Kidney (tissue), 14 donors: ENCODE measurements around the gene NBAS. TPM values are rescaled to one million over a fixed set of nuclear protein-coding genes. Genes with fewer than 3 reads are reported as not detected.
A peak's percentile ranks its signal among the peaks of the same experiment; 100 is the strongest.

Experiments used
- DNase-seq, 5 donors: peaks; one replicate each; pipeline ENCODE4 v3.0.0-alpha.2; 2013 to 2020
- FAIRE-seq: peaks from 2 replicates; lab custom pipeline; 2012; peaks lifted over from hg19 to GRCh38; lab: Jason Lieb, UNC
- H3K27ac ChIP-seq, 2 donors: one replicate each; pipeline ENCODE4 v1.7.0; 2013; ENCODE audit warnings: low read depth in 2 of 2, low read length in 2 of 2, inconsistent platforms in 1 of 2
- H3K27me3 ChIP-seq: one replicate; pipeline ENCODE4 v1.7.1; 2013; ENCODE audit warnings: low read length, inconsistent platforms; ENCODE audit not compliant: control insufficient read depth, insufficient read depth
- H3K36me3 ChIP-seq, 3 donors: one replicate each; pipeline versions ENCODE4 v1.7.0 to v1.7.1; 2013; ENCODE audit warnings: low read length in 3 of 3, control low read depth in 1 of 3, inconsistent platforms in 1 of 3; ENCODE audit not compliant: insufficient read depth in 3 of 3, control insufficient read depth in 2 of 3
- H3K4me1 ChIP-seq, 3 donors: one replicate each; pipeline versions ENCODE4 v1.7.0 to v1.7.1; 2013; ENCODE audit warnings: low read length in 3 of 3, inconsistent platforms in 1 of 3, low read depth in 1 of 3; ENCODE audit not compliant: control insufficient read depth in 2 of 3, insufficient read depth in 2 of 3
- H3K4me3 ChIP-seq, 3 donors: one replicate each; pipeline versions ENCODE4 v1.7.0 to v1.8.1; 2013; ENCODE audit warnings: low read length in 3 of 3, control low read depth in 1 of 3, inconsistent platforms in 1 of 3
- H3K9ac ChIP-seq, 3 donors: one replicate each; pipeline versions ENCODE4 v1.7.0 to v1.7.1; 2013; ENCODE audit warnings: low read length in 3 of 3, control low read depth in 1 of 3, inconsistent platforms in 1 of 3
- H3K9me3 ChIP-seq, 3 donors: one replicate each; pipeline versions ENCODE4 v1.7.0 to v1.7.1; 2013; ENCODE audit warnings: low read length in 3 of 3, control low read depth in 1 of 3, inconsistent platforms in 1 of 3; ENCODE audit not compliant: control insufficient read depth in 2 of 3, insufficient read depth in 1 of 3
- intact Hi-C: fragments of 100-400 bp; cut with DNase I; formaldehyde crosslinking; loops from one replicate; pipeline ENCODE4 v1.11.1; 2022
- polyA plus RNA-seq: library from polyadenylated mRNA; stranded (reverse); fragments of 350-450 nt; fragmentation: Illumina TruSeq; extraction: RNeasy Lipid Tissue Mini Kit (QIAGEN cat#74804); gene quantifications from one replicate; pipeline ENCODE4 v1.2.3, GENCODE V29; 2014; ENCODE audit warnings: low read depth, low replicate concordance; ENCODE audit not compliant: insufficient read depth
- total RNA-seq: library from RNA; stranded (reverse); fragmentation: NEBNext Ultra II Directional; extraction: Animal tissue kit (Norgen Biotek cat#: 25700); gene quantifications from one replicate; pipeline ENCODE4 v1.2.1, GENCODE V29; 2021
- TF ChIP-seq, protein P1 (sequence below): IDR thresholded peaks from 3 replicates; pipeline ENCODE4 v1.5.1; 2012; ENCODE audit warnings: mild to moderate bottlenecking, moderate library complexity, borderline replicate concordance; ENCODE audit not compliant: insufficient read depth; ENCODE audit errors: extremely low read depth
- donor health status: control.
- donor health status: control.
- donor health status: control.
- donor health status: control.
- donor health status: control.
- donor health status: DM: yes; HTN: yes; CAD: no.
- donor health status: Normal renal cell carcinoma (clear cell type).

Gene NBAS
- total and polyA plus RNA-seq, 2 donors from 2014 or later, result 40.8 to 44.2 TPM

GRCh38 chr2:15435474-15435873, 125.7 kb downstream of the NBAS start:
- no peak overlapping the region for H3K27ac ChIP-seq

DNA sequence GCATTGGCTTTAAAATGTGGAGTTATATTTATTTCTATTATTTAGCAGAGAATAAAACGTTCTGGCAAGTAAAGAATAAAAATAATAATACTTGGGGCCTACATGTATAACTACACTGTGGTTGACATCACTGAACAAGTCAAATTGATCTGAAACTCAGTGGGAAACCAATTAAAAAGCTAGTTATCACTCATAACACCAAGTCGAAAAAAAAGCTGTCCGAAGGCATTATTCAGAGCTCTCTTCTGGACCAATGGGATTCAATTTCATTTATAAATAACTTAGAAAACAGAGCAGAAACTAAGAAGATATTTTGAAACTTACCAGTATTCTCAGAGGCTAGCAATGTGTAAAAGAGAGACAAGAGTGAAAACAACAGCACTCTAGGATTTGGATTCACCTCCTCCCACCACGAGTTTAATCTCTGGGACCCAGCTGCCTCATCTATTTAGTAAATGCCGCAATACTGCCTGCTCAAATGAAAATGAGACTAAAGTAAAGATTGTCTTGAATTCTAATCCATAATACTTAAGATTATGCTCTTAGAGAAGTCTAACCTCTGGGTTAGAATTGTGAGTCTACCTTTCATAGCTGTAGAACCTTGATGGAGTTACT, 128.4 kb downstream of the NBAS start:
- intact Hi-C loops, result no loop called here
- Histone ChIP-seq H3K27me3 (no peaks in the 10 kb centered on the region), H3K4me3 (no peak overlapping the region), H3K4me1 (peaks cover 0 to 5% (median 0%) of the 10 kb centered on the region in 3 donors), H3K9ac (no peak overlapping the region), H3K27ac (no peak overlapping the region), H3K9me3 (no peaks in the 10 kb centered on the region), H3K36me3 (no peaks in the 10 kb centered on the region)
- DNase-seq (no peak), FAIRE-seq (no peak)
- TF ChIP-seq, protein P1, sequence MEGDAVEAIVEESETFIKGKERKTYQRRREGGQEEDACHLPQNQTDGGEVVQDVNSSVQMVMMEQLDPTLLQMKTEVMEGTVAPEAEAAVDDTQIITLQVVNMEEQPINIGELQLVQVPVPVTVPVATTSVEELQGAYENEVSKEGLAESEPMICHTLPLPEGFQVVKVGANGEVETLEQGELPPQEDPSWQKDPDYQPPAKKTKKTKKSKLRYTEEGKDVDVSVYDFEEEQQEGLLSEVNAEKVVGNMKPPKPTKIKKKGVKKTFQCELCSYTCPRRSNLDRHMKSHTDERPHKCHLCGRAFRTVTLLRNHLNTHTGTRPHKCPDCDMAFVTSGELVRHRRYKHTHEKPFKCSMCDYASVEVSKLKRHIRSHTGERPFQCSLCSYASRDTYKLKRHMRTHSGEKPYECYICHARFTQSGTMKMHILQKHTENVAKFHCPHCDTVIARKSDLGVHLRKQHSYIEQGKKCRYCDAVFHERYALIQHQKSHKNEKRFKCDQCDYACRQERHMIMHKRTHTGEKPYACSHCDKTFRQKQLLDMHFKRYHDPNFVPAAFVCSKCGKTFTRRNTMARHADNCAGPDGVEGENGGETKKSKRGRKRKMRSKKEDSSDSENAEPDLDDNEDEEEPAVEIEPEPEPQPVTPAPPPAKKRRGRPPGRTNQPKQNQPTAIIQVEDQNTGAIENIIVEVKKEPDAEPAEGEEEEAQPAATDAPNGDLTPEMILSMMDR, result no peak

More at GRCh38 chr2:15435474-15435873, 125.7 kb downstream of the NBAS start:
- Histone ChIP-seq H3K36me3 (no peaks in the 10 kb centered on the region), H3K4me1 (peaks cover 0 to 5% (median 0%) of the 10 kb centered on the region in 3 donors), H3K9me3 (no peaks in the 10 kb centered on the region), H3K9ac (no peak overlapping the region), H3K4me3 (no peak overlapping the region), H3K27me3 (no peaks in the 10 kb centered on the region)
- intact Hi-C loops, result no loop called here
- TF ChIP-seq, protein P1, result no peak
- FAIRE-seq (no peak), DNase-seq (peak in 2 of 5 donors; percentile 30 to 36)

DNA sequence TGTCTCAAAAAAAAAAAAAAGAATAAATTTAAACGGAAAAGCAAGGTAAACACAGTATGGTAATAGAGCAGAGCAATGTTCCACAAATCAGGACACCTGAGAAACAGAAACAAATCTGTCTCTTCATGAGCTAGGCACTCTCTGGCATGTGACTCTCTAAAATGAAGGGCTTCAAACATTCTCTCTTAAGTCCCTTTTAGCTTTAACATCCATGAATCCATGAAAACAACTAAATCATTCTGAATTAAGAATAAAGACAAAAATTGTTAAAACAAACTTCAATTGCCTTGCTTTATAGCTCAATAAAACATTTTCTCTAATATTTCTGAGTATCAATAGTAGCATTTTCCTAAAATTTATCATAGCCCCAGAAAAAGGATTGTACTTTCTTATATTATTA, 132.1 kb downstream of the NBAS start:
- H3K9me3 ChIP-seq, result no peaks in the 10 kb centered on the region
- peaks cover 0 to 4% (median 0%) of the 10 kb centered on the region in 3 donors for H3K4me1 ChIP-seq
- no peak overlapping the region for H3K9ac ChIP-seq
- no peak for DNase-seq
- H3K4me3 ChIP-seq, result no peak overlapping the region
- TF ChIP-seq, protein P1, result no peak
- no peak overlapping the region for H3K27ac ChIP-seq
- FAIRE-seq, result no peak
- H3K27me3 ChIP-seq, result no peaks in the 10 kb centered on the region
- intact Hi-C loops, result no loop called here
- H3K36me3 ChIP-seq, result no peaks in the 10 kb centered on the region
